Hepatocyte (in vitro differentiated cells): ENCODE data around the gene SH3PXD2B.

Experiments used
- CTCF ChIP-seq: fragments of 200-600 bp; sonication (generic); IDR thresholded peaks from 2 replicates; pipeline ENCODE4 v1.5.1; 2016; ENCODE audit warnings: antibody characterized with exemption, mild to moderate bottlenecking; ENCODE audit not compliant: poor library complexity
- EZH2phosphoT487 ChIP-seq: fragments of 200-600 bp; sonication (generic); IDR thresholded peaks from one replicate; pipeline ENCODE4 v1.6.1; 2018; ENCODE audit warnings: antibody characterized with exemption, mild to moderate bottlenecking, low read depth, moderate library complexity; ENCODE audit not compliant: unreplicated experiment, severe bottlenecking

- TF ChIP-seq CTCF (no peak), EZH2phosphoT487 (no peak)
These were observed 168.8 kb downstream of the SH3PXD2B start for GRCh38 chr5:172285226-172286143.
